OCI-LY7 (cell line): ENCODE results near the gene IVD. TPM values are rescaled to one million over a fixed set of nuclear protein-coding genes. Genes with fewer than 3 reads are reported as not detected.

ENCODE experiments used
- BruUV-seq: library from RNA; stranded (reverse); fragments of 400-500 nt; replicated peaks from 2 replicates; lab custom pipeline; 2021; lab: Mats Ljungman, UMichigan
- CTCF ChIA-PET: fragments of 300-600 bp; sonication (Branson Sonifier 250); formaldehyde crosslinking; loops from one replicate; lab custom pipeline; 2022; ENCODE audit warnings: antibody characterized with exemption; ENCODE audit not compliant: unreplicated experiment; lab: Charles Lee
- POLR2A ChIA-PET: fragments of 300-600 bp; sonication (Branson Sonifier 250); formaldehyde crosslinking; loops from one replicate; lab custom pipeline; 2022; ENCODE audit warnings: antibody characterized with exemption; lab: Charles Lee
- DNase-seq: peaks from one replicate; pipeline ENCODE4 v3.0.0-alpha.2; 2015; ENCODE audit warnings: low spot score
- H2AFZ ChIP-seq: fragments of 200-600 bp; sonication (generic), shearing (Covaris generic); 2 replicates; pipeline ENCODE4 v1.6.1; 2014; ENCODE audit warnings: mild to moderate bottlenecking, antibody characterized with exemption, low read length, moderate library complexity
- H3K27ac ChIP-seq: fragments of 200-600 bp; sonication (generic); 2 replicates; pipeline ENCODE4 v1.5.1; 2014; ENCODE audit warnings: mixed run types, low read depth, mild to moderate bottlenecking, moderate library complexity, low read length, inconsistent platforms; ENCODE audit not compliant: poor library complexity, severe bottlenecking
- H3K36me3 ChIP-seq: fragments of 200-600 bp; sonication (generic); 2 replicates; pipeline ENCODE4 v1.6.1; 2014; ENCODE audit warnings: mild to moderate bottlenecking, antibody characterized with exemption, low read length, moderate library complexity, mixed read lengths; ENCODE audit not compliant: insufficient read depth
- H3K4me1 ChIP-seq: fragments of 200-600 bp; sonication (generic); 2 replicates; pipeline ENCODE4 v1.5.1; 2014; ENCODE audit warnings: mild to moderate bottlenecking, low read length; ENCODE audit not compliant: insufficient read depth, poor library complexity, severe bottlenecking
- H3K4me2 ChIP-seq: fragments of 200-600 bp; sonication (generic); 2 replicates; pipeline ENCODE4 v1.6.1; 2014; ENCODE audit warnings: mild to moderate bottlenecking, low read length
- H3K4me3 ChIP-seq: fragments of 200-600 bp; sonication (generic); 2 replicates; pipeline ENCODE4 v1.5.1; 2014; ENCODE audit warnings: mild to moderate bottlenecking, low read depth, low read length; ENCODE audit not compliant: poor library complexity, severe bottlenecking
- H3K79me2 ChIP-seq: fragments of 200-600 bp; sonication (generic); 2 replicates; pipeline ENCODE4 v1.6.1; 2016; ENCODE audit warnings: low read depth, mild to moderate bottlenecking, low read length, moderate library complexity, mixed read lengths; ENCODE audit not compliant: insufficient read depth
- H3K9me2 ChIP-seq: fragments of 200-600 bp; sonication (generic); 2 replicates; pipeline ENCODE4 v1.6.1; 2016; ENCODE audit warnings: mild to moderate bottlenecking, low read length, mixed read lengths; ENCODE audit not compliant: insufficient read depth
- H3K9me3 ChIP-seq: fragments of 200-600 bp; sonication (generic); 2 replicates; pipeline ENCODE4 v1.6.1; 2014; ENCODE audit warnings: mild to moderate bottlenecking, mixed run types, low read length, mixed read lengths
- H4K20me1 ChIP-seq: fragments of 200-600 bp; sonication (generic); 2 replicates; pipeline ENCODE4 v1.6.1; 2014; ENCODE audit warnings: mild to moderate bottlenecking, antibody characterized with exemption, low read length, moderate library complexity, mixed read lengths; ENCODE audit not compliant: insufficient read depth
- CTCF ChIP-seq: fragments of 200-600 bp; sonication (generic); conservative IDR thresholded peaks from 2 replicates; pipeline ENCODE4 v1.5.1; 2014; ENCODE audit warnings: mild to moderate bottlenecking, antibody characterized with exemption, low read length, moderate library complexity, mixed read lengths
- EZH2phosphoT487 ChIP-seq: fragments of 200-600 bp; sonication (generic); IDR thresholded peaks from 2 replicates; pipeline ENCODE4 v1.6.1; 2018; ENCODE audit warnings: low read depth, borderline replicate concordance, mild to moderate bottlenecking, mixed run types, antibody characterized with exemption, low read length, moderate library complexity, mixed read lengths
- intact Hi-C: fragments of 100-400 bp; cut with micrococcal nuclease; formaldehyde crosslinking; loops from one replicate; pipeline ENCODE4 v1.10.0; 2022; ENCODE audit not compliant: unreplicated experiment
- total RNA-seq, 2 experiments: library from RNA; depleted of rRNA in 1 of 2; stranded (reverse); fragments of >200 nt in 1 of 2; shearing (Covaris generic) in 1 of 2; gene quantifications; 2 replicates each; pipeline ENCODE4 v1.2.3, GENCODE V29; 2014 to 2022

Gene IVD
- total RNA-seq, 2 experiments from 2014 or later: 20.6 to 67.3 TPM

- CTCF ChIA-PET: no interaction called here
- Histone ChIP-seq H3K9me2 (no peaks in the 10 kb centered on the region), H3K4me2 (no peak overlapping the region), H3K79me2 (no peaks in the 10 kb centered on the region), H3K36me3 (no peaks in the 10 kb centered on the region), H3K27ac (no peak overlapping the region), H3K9me3 (no peaks in the 10 kb centered on the region), H2AFZ (no peak overlapping the region), H4K20me1 (no peaks in the 10 kb centered on the region), H3K4me3 (no peak overlapping the region), H3K4me1 (no peaks in the 10 kb centered on the region)
- TF ChIP-seq EZH2phosphoT487 (no peak), CTCF (no peak)
- DNase-seq: no peak
- POLR2A ChIA-PET: no interaction called here
- intact Hi-C loops: no loop called here
- BruUV-seq: no TSS peak
Measured at GRCh38 chr15:40429068-40429710, 23.6 kb downstream of the IVD start.

- TF ChIP-seq CTCF: no peak
- no peak for TF ChIP-seq EZH2phosphoT487
- no peak overlapping the region for H3K4me2 ChIP-seq
- CTCF ChIA-PET: no interaction called here
- no peak for DNase-seq
- POLR2A ChIA-PET: interaction anchor here (0.7 kb wide), 1 partner anchor 1055 kb away, joined by 3 read pairs; no protein-coding TSS in a partner anchor
- H3K4me3 ChIP-seq: no peak overlapping the region
- no peaks in the 10 kb centered on the region for H3K9me2 ChIP-seq
- no peak overlapping the region for H3K27ac ChIP-seq
- no peaks in the 10 kb centered on the region for H3K79me2 ChIP-seq
- no peaks in the 10 kb centered on the region for H3K9me3 ChIP-seq
- no peak overlapping the region for H2AFZ ChIP-seq
- H3K4me1 ChIP-seq: no peaks in the 10 kb centered on the region
- H4K20me1 ChIP-seq: no peaks in the 10 kb centered on the region
- H3K36me3 ChIP-seq: no peaks in the 10 kb centered on the region
- intact Hi-C loops: no loop called here
- no TSS peak for BruUV-seq
Measured at GRCh38 chr15:40430271-40430805, 24.7 kb downstream of the IVD start.

- Histone ChIP-seq H3K27ac (no peak overlapping the region), H3K79me2 (no peaks in the 10 kb centered on the region), H2AFZ (no peak overlapping the region), H4K20me1 (no peaks in the 10 kb centered on the region), H3K9me3 (no peaks in the 10 kb centered on the region), H3K36me3 (no peaks in the 10 kb centered on the region), H3K4me3 (no peak overlapping the region), H3K9me2 (no peaks in the 10 kb centered on the region), H3K4me2 (no peak overlapping the region), H3K4me1 (peaks cover 10% of the 10 kb centered on the region)
- ChIA-PET POLR2A (no interaction called here), CTCF (no interaction called here)
- TF ChIP-seq CTCF: no peak
- no peak for TF ChIP-seq EZH2phosphoT487
- BruUV-seq: no TSS peak
- no peak for DNase-seq
- intact Hi-C loops: no loop called here
Measured at GRCh38 chr15:40435023-40435709, 29.6 kb downstream of the IVD start.
